HEK293 (cell line): ENCODE data around the gene PCDHA9.
"Not testable (repeated sequence)": the region's sequence is repeated elsewhere in the genome, so short reads cannot be mapped to it uniquely, and the experiment has no call there.

Experiments
- CTCF ChIA-PET: fragments of 350-600 bp; formaldehyde crosslinking; extraction: SDS; loops from one replicate; lab custom pipeline; 2021; ENCODE audit warnings: antibody characterized with exemption; lab: Yijun Ruan, JAX
- POLR2A ChIA-PET: fragments of 300-600 bp; formaldehyde crosslinking; extraction: SDS; loops from one replicate; lab custom pipeline; 2020; ENCODE audit warnings: antibody characterized with exemption, inconsistent platforms; lab: Yijun Ruan, JAX
- H3K27ac ChIP-seq: fragments of 200-500 bp; sonication (Bioruptor generic); 2 replicates; pipeline ENCODE4 v1.5.1; 2014; ENCODE audit warnings: low read depth, low read length, control low read depth, inconsistent platforms; ENCODE audit errors: extremely low read depth
- H3K36me3 ChIP-seq, 2 experiments: fragments of 200-500 bp in 1 of 2; sonication (Bioruptor generic) in 1 of 2; 1 replicate in 1 of 2; 2 replicates in 1 of 2; pipeline ENCODE4 v1.5.1; 2014 to 2017; ENCODE audit warnings: inconsistent platforms in 2 of 2, low read length in 2 of 2; ENCODE audit not compliant: control insufficient read depth in 2 of 2, insufficient read depth in 1 of 2
- H3K4me1 ChIP-seq: fragments of 200-500 bp; sonication (Bioruptor generic); 2 replicates; pipeline ENCODE4 v1.5.1; 2014; ENCODE audit warnings: mild to moderate bottlenecking, low read length, inconsistent platforms; ENCODE audit not compliant: control insufficient read depth, insufficient read depth
- H3K4me3 ChIP-seq: 2 replicates; pipeline ENCODE4 v1.5.1; 2011; ENCODE audit warnings: low read depth, mild to moderate bottlenecking, control low read depth, low read length, moderate library complexity
- H3K9me3 ChIP-seq: fragments of 200-500 bp; sonication (Bioruptor generic); 2 replicates; pipeline ENCODE4 v1.5.1; 2014; ENCODE audit warnings: low read depth, low read length, inconsistent platforms; ENCODE audit not compliant: control insufficient read depth, insufficient read depth
- HOXA7 ChIP-seq: sonication (generic); formaldehyde crosslinking; IDR thresholded peaks from 2 replicates; pipeline ENCODE4 v1.8.1; 2022; ENCODE audit warnings: missing genetic modification reagents, borderline replicate concordance
- MYNN ChIP-seq: fragments of 450-650 bp; formaldehyde crosslinking; IDR thresholded peaks from 2 replicates; pipeline ENCODE4 v1.5.1; 2016; ENCODE audit warnings: missing biosample characterization, missing genetic modification characterization, borderline replicate concordance
- PATZ1 ChIP-seq: fragments of 450-650 bp; formaldehyde crosslinking; IDR thresholded peaks from 2 replicates; pipeline ENCODE4 v1.5.1; 2016; ENCODE audit warnings: missing biosample characterization, missing genetic modification characterization
- SETDB1 ChIP-seq: IDR thresholded peaks from one replicate; pipeline ENCODE4 v1.6.1; 2017; ENCODE audit warnings: mild to moderate bottlenecking, low read length, moderate library complexity, mixed read lengths; ENCODE audit not compliant: insufficient read length
- SP7 ChIP-seq: fragments of 450-650 bp; formaldehyde crosslinking; IDR thresholded peaks from 2 replicates; pipeline ENCODE4 v1.5.1; 2016; ENCODE audit warnings: missing biosample characterization, missing genetic modification characterization
- ZBTB21 ChIP-seq: fragments of 450-650 bp; formaldehyde crosslinking; IDR thresholded peaks from 2 replicates; pipeline ENCODE4 v1.5.1; 2017; ENCODE audit warnings: missing biosample characterization, missing genetic modification characterization
- ZFP37 ChIP-seq: fragments of 450-650 bp; formaldehyde crosslinking; IDR thresholded peaks from 2 replicates; pipeline ENCODE4 v1.5.1; 2016; ENCODE audit warnings: missing biosample characterization, missing genetic modification characterization
- ZNF302 ChIP-seq: fragments of 450-650 bp; formaldehyde crosslinking; IDR thresholded peaks from 2 replicates; pipeline ENCODE4 v1.5.1; 2016; ENCODE audit warnings: missing biosample characterization, missing genetic modification characterization, low read depth
- ZNF350 ChIP-seq: fragments of 450-650 bp; formaldehyde crosslinking; IDR thresholded peaks from 2 replicates; pipeline ENCODE4 v1.5.0; 2017; ENCODE audit warnings: missing biosample characterization, mild to moderate bottlenecking, missing genetic modification characterization
- ZNF391 ChIP-seq: fragments of 450-650 bp; formaldehyde crosslinking; IDR thresholded peaks from 2 replicates; pipeline ENCODE4 v1.5.1; 2016; ENCODE audit warnings: low read depth, missing biosample characterization, missing genetic modification characterization, borderline replicate concordance
- ZNF426 ChIP-seq: fragments of 450-650 bp; formaldehyde crosslinking; IDR thresholded peaks from 2 replicates; pipeline ENCODE4 v1.5.1; 2017; ENCODE audit warnings: missing biosample characterization, missing genetic modification characterization, mild to moderate bottlenecking, inconsistent platforms, moderate library complexity
- ZNF501 ChIP-seq: fragments of 450-650 bp; formaldehyde crosslinking; IDR thresholded peaks from 2 replicates; pipeline ENCODE4 v1.5.1; 2016; ENCODE audit warnings: missing biosample characterization, missing genetic modification characterization
- ZNF510 ChIP-seq: fragments of 450-650 bp; formaldehyde crosslinking; IDR thresholded peaks from 2 replicates; pipeline ENCODE4 v1.5.1; 2018; ENCODE audit warnings: mild to moderate bottlenecking, missing genetic modification characterization, missing biosample characterization; ENCODE audit not compliant: insufficient replicate concordance
- ZNF561 ChIP-seq: fragments of 450-650 bp; IDR thresholded peaks from 2 replicates; pipeline ENCODE4 v1.5.1; 2018; ENCODE audit warnings: missing biosample characterization, missing genetic modification characterization, borderline replicate concordance
- ZSCAN30 ChIP-seq: fragments of 450-650 bp; IDR thresholded peaks from 2 replicates; pipeline ENCODE4 v1.5.1; 2018; ENCODE audit warnings: missing biosample characterization, mild to moderate bottlenecking, missing genetic modification characterization, moderate library complexity
- ZSCAN5A ChIP-seq: fragments of 450-650 bp; formaldehyde crosslinking; IDR thresholded peaks from 2 replicates; pipeline ENCODE4 v1.5.1; 2016; ENCODE audit warnings: missing biosample characterization, missing genetic modification characterization
- TF ChIP-seq, protein P1 (sequence below): fragments of 450-650 bp; formaldehyde crosslinking; IDR thresholded peaks from 2 replicates; pipeline ENCODE4 v1.5.1; 2016; ENCODE audit warnings: missing biosample characterization, missing genetic modification characterization

PCDHA9 gene

DNA sequence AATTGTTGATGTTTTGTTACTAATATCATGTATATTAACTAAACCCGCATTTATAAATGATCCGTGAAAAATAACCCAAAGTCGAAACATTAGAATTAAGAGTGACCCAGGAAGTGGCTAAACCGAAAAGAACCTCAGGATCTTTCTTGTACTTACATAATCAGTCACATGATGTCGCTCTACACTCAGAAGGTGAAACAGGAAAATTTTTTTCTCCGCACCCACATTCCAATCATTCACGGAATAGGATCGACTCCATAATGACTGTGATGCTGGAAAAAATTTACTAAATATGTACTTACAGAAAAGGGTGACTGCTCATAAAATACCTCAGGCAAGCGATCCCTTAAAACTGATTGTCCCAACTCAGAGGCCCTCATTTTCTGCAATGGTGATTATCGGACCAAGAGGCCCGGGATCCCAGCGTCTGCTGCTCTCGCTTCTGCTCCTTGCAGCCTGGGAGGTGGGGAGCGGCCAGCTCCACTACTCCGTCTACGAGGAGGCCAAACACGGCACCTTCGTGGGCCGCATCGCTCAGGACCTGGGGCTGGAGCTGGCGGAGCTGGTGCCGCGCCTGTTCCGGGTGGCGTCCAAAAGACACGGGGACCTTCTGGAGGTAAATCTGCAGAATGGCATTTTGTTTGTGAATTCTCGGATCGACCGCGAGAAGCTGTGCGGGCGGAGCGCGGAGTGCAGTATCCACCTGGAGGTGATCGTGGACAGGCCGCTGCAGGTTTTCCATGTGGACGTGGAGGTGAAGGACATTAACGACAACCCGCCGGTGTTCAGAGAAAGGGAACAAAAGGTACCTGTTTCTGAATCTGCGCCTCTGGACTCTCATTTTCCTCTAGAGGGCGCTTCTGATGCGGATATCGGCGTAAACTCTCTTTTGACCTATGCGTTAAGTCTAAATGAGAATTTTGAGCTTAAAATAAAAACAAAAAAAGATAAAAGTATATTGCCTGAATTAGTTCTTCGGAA is 27.2 kb downstream of the PCDHA9 start, which contains the start of gene PCDHA12:
Gene PCDHA12, plus strand, starts transcription at position 224 of the 981 bp plus-strand sequence. Its CDS starts 165 bp downstream, at position 389.
- TF ChIP-seq SP7 (tag by site-specific recombination), result no peak
- no peak for TF ChIP-seq HOXA7 (CRISPR knock-in tag)
- TF ChIP-seq ZSCAN5A, result no peak
- no peak for TF ChIP-seq MYNN
- TF ChIP-seq, protein P1, sequence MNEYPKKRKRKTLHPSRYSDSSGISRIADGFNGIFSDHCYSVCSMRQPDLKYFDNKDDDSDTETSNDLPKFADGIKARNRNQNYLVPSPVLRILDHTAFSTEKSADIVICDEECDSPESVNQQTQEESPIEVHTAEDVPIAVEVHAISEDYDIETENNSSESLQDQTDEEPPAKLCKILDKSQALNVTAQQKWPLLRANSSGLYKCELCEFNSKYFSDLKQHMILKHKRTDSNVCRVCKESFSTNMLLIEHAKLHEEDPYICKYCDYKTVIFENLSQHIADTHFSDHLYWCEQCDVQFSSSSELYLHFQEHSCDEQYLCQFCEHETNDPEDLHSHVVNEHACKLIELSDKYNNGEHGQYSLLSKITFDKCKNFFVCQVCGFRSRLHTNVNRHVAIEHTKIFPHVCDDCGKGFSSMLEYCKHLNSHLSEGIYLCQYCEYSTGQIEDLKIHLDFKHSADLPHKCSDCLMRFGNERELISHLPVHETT (tag by site-specific recombination), result no peak
- no peak for TF ChIP-seq ZBTB21
- TF ChIP-seq PATZ1 (tag by site-specific recombination), result no peak
- no peak for TF ChIP-seq ZNF391 (tag by site-specific recombination)
- no peak for TF ChIP-seq ZFP37
- no peak for TF ChIP-seq SETDB1
- TF ChIP-seq ZNF501 (tag by site-specific recombination), result no peak
- TF ChIP-seq ZNF302 (tag by site-specific recombination), result no peak
- TF ChIP-seq ZNF426 (tag by site-specific recombination), result no peak
- no peak for TF ChIP-seq ZNF561 (tag by site-specific recombination)
- TF ChIP-seq ZSCAN30 (tag by site-specific recombination), result no peak
- TF ChIP-seq ZNF510, result no peak
- TF ChIP-seq ZNF350 (tag by site-specific recombination), result no peak
- POLR2A ChIA-PET, result no interaction called here
- CTCF ChIA-PET, result interaction anchor here (0.6 to 1.6 kb wide), 5 partner anchors 19 to 1262 kb away, joined by 3 to 10 read pairs (median 3); partner anchors contain the start of genes PCDHA10 and PCDHAC1
- no peak within 1 kb of the TSS for H3K4me3 ChIP-seq
- no peaks in the 10 kb centered on the region for H3K4me1 ChIP-seq
- H3K27ac ChIP-seq, result no peak within 1 kb of the TSS
- no peaks in the 10 kb centered on the region for H3K36me3 ChIP-seq
- no peaks in the 10 kb centered on the region for H3K9me3 ChIP-seq

DNA sequence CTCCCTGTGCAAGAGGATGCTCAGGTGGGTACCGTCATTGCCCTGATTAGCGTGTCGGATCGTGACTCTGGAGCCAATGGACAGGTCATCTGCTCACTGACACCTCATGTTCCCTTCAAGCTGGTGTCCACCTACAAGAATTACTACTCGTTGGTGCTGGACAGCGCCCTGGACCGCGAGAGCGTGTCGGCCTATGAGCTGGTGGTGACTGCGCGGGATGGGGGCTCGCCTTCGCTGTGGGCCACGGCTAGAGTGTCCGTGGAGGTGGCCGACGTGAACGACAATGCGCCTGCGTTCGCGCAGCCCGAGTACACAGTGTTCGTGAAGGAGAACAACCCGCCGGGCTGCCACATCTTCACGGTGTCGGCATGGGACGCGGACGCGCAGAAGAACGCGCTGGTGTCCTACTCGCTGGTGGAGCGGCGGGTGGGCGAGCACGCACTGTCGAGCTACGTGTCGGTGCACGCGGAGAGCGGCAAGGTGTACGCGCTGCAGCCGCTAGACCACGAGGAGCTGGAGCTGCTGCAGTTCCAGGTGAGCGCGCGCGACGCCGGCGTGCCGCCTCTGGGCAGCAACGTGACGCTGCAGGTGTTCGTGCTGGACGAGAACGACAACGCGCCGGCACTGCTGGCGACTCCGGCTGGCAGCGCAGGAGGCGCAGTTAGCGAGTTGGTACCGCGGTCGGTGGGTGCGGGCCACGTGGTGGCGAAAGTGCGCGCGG is 28.5 kb downstream of the PCDHA9 start:
- H3K4me1 ChIP-seq, H3K27ac ChIP-seq, H3K9me3 ChIP-seq, POLR2A ChIA-PET, H3K36me3 ChIP-seq, H3K4me3 ChIP-seq: not testable (repeated sequence)
- CTCF ChIA-PET, result interaction anchor here (0.6 to 1.6 kb wide), 3 partner anchors 20 to 164 kb away, joined by 4 to 10 read pairs (median 6); partner anchors contain the start of gene PCDHA10
